SK-N-MC (cell line): ENCODE measurements around the gene SCO2.

Experiments used
- EZH2 ChIP-seq: fragments of 200-600 bp; sonication (generic); IDR thresholded peaks from one replicate; pipeline ENCODE4 v1.6.1; 2017; ENCODE audit warnings: antibody characterized with exemption
- POLR2AphosphoS5 ChIP-seq: IDR thresholded peaks from 2 replicates; pipeline ENCODE4 v1.6.1; 2012; ENCODE audit warnings: mild to moderate bottlenecking, low read depth, low read length, borderline replicate concordance

DNA sequence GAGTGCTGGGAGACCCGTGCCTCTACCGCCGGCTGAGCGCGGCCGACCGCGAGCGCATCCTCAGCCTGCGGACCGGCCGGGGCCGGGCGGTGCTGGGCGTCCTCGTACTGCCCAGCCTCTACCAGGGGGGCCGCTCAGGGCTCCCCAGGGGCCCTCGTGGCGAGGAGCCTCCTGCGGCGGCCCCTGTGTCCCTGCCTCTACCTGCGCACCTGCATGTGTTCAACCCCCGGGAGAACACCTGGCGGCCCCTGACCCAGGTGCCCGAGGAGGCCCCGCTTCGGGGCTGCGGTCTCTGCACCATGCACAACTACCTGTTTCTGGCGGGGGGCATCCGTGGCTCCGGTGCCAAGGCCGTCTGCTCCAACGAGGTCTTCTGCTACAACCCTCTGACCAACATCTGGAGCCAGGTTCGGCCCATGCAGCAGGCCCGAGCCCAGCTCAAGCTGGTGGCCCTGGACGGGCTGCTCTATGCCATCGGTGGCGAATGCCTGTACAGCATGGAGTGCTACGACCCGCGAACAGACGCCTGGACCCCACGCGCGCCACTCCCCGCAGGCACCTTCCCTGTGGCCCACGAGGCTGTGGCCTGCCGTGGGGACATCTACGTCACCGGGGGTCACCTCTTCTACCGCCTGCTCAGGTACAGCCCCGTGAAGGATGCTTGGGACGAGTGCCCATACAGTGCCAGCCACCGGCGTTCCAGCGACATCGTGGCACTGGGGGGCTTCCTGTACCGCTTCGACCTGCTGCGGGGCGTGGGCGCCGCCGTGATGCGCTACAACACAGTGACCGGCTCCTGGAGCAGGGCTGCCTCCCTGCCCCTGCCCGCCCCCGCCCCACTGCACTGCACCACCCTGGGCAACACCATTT lies 23.8 kb upstream of the SCO2 start:
- TF ChIP-seq POLR2AphosphoS5 (no peak), EZH2 (no peak)
